Measurements from ENCODE around the gene FXYD5. TPM values are rescaled to one million over a fixed set of nuclear protein-coding genes. Genes with fewer than 3 reads are reported as not detected.

Gene FXYD5
- total and polyA plus RNA-seq, 10 of the 15 experiments (the other 5 are each of a cell fraction or from before 2014, with no cell fraction given) = 30.0 to 159 (median 93.9) TPM

DNA sequence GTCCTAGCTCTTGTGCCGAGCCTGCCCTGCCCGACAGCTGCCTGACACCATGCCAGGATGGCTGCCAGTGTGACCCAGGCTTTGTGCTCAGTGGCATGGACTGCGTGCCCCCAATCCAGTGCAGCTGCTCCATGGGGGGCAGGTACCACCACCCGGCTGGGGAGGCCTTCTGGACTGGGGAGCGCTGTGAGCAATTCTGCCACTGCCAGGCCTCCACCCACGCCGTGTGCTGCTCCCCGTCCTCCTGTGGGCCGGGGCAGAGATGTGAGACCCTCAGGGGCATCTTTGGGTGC, 48.3 kb upstream of the FXYD5 start (continued):
- TF ChIP-seq, protein P1, sequence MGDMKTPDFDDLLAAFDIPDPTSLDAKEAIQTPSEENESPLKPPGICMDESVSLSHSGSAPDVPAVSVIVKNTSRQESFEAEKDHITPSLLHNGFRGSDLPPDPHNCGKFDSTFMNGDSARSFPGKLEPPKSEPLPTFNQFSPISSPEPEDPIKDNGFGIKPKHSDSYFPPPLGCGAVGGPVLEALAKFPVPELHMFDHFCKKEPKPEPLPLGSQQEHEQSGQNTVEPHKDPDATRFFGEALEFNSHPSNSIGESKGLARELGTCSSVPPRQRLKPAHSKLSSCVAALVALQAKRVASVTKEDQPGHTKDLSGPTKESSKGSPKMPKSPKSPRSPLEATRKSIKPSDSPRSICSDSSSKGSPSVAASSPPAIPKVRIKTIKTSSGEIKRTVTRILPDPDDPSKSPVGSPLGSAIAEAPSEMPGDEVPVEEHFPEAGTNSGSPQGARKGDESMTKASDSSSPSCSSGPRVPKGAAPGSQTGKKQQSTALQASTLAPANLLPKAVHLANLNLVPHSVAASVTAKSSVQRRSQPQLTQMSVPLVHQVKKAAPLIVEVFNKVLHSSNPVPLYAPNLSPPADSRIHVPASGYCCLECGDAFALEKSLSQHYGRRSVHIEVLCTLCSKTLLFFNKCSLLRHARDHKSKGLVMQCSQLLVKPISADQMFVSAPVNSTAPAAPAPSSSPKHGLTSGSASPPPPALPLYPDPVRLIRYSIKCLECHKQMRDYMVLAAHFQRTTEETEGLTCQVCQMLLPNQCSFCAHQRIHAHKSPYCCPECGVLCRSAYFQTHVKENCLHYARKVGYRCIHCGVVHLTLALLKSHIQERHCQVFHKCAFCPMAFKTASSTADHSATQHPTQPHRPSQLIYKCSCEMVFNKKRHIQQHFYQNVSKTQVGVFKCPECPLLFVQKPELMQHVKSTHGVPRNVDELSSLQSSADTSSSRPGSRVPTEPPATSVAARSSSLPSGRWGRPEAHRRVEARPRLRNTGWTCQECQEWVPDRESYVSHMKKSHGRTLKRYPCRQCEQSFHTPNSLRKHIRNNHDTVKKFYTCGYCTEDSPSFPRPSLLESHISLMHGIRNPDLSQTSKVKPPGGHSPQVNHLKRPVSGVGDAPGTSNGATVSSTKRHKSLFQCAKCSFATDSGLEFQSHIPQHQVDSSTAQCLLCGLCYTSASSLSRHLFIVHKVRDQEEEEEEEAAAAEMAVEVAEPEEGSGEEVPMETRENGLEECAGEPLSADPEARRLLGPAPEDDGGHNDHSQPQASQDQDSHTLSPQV (IDR thresholded peaks at IDR 0.05) = no peak

DNA sequence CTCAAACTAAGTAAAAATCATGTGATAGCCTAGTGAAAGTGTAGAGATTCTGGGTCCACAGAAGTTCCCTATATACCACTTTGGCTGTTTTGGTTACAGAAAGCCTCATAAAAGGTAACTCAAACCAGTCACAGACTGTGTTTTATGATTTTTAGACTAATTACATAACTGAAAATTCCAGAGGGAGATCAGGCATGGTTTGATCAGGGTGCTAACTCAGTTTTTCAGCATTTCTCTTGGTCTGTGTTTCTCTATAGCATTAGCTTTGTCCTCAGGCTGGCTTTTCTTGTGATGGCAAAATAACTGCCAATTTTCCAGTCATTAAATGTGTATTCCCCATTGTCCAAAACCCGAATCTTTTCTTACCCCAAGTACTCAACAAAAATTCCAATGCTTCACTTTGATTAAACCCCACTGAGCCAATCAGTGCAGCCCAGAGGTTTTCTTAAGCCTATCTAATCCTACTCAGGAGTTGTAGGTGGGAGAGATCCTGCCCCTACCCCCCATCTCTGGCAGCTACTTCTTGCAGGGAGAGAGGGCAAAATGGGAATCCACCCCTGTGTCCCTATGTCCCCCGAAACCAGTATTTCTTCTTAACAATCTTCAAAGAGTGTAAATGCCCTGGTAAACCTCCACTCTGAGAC, 47.5 kb upstream of the FXYD5 start:
- ATAC-seq (no peak), FAIRE-seq (no peak), DNase-seq (ENCODE audit: low read depth, low spot score) (no peak)
- Histone ChIP-seq H3K79me2 (ENCODE audit: control insufficient read depth, insufficient read depth, low read length) (no peaks in the 10 kb centered on the region), H3K27ac (ENCODE audit: control insufficient read depth, insufficient read depth) (no peak overlapping the region), H3K4me3 (no peak overlapping the region), H3K27me3 (replicated peaks in 1 of 2; ENCODE audit: control insufficient read depth in 2 of 2, insufficient read depth in 2 of 2, low read length in 1 of 2) (peaks cover 0 to 2% of the 10 kb centered on the region in 2 experiments; a peak in 1 of 4 replicates), H4K20me1 (ENCODE audit: control insufficient read depth, insufficient read depth) (no peaks in the 10 kb centered on the region), H3K9me3 (replicated peaks; ENCODE audit: control insufficient read depth, insufficient read depth, low read length) (no peaks in the 10 kb centered on the region; the same call in 2 of the 3 replicates), H3K36me3 (ENCODE audit: control insufficient read depth in 2 of 2, insufficient read depth in 2 of 2, low read length in 1 of 2) (no peaks in the 10 kb centered on the region), H3K4me2 (ENCODE audit: control insufficient read depth, insufficient read depth) (no peak overlapping the region), H2AFZ (ENCODE audit: control insufficient read depth, low read depth, low read length) (no peak overlapping the region), H3K9ac (ENCODE audit: control insufficient read depth, insufficient read depth, low read length) (no peak overlapping the region), H3K4me1 (ENCODE audit: control insufficient read depth, insufficient read depth, low read length) (no peaks in the 10 kb centered on the region)
- BruUV-seq (replicated peaks) = no TSS peak
- 18% methylated on average over 2 of the region's 2 CpGs for WGBS (ENCODE audit: insufficient coverage, insufficient replicate concordance, low lambda C conversion rate, missing lambda C conversion rate)
- POLR2A ChIA-PET = interaction anchor here (1.1 kb wide), 1 partner anchor 17 kb away, joined by 3 read pairs; no protein-coding TSS in a partner anchor
- in situ Hi-C loops (cut with MboI) (no loop called here), intact Hi-C loops (cut with micrococcal nuclease; ENCODE audit: unreplicated experiment) (no loop called here)
- SMC1A ChIA-PET (ENCODE audit: uncharacterized antibody, unreplicated experiment) = interaction anchor here (0.6 to 1.2 kb wide), 2 partner anchors 29 to 40 kb away, joined by 3 read pairs; no protein-coding TSS in a partner anchor
- TF ChIP-seq MEF2B (IDR thresholded peaks at IDR 0.05; ENCODE audit: partially characterized antibody, poor library complexity, severe bottlenecking) = no peak
- no peak for TF ChIP-seq EP300 (IDR thresholded peaks at IDR 0.05; ENCODE audit: borderline replicate concordance in 1 of 2, control insufficient read depth in 1 of 2, low read depth in 2 of 2, low read length in 2 of 2)
- TF ChIP-seq, protein P2, sequence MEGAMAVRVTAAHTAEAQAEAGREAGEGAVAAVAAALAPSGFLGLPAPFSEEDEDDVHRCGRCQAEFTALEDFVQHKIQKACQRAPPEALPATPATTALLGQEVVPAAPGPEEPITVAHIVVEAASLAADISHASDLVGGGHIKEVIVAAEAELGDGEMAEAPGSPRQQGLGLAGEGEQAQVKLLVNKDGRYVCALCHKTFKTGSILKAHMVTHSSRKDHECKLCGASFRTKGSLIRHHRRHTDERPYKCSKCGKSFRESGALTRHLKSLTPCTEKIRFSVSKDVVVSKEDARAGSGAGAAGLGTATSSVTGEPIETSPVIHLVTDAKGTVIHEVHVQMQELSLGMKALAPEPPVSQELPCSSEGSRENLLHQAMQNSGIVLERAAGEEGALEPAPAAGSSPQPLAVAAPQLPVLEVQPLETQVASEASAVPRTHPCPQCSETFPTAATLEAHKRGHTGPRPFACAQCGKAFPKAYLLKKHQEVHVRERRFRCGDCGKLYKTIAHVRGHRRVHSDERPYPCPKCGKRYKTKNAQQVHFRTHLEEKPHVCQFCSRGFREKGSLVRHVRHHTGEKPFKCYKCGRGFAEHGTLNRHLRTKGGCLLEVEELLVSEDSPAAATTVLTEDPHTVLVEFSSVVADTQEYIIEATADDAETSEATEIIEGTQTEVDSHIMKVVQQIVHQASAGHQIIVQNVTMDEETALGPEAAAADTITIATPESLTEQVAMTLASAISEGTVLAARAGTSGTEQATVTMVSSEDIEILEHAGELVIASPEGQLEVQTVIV (IDR thresholded peaks at IDR 0.05; ENCODE audit: borderline replicate concordance, partially characterized antibody) = no peak
- no peak for TF ChIP-seq ZNF217 (IDR thresholded peaks at IDR 0.05)
- TF ChIP-seq NBN (IDR thresholded peaks at IDR 0.05) = no peak
- CTCF ChIA-PET = interaction anchor here (0.8 kb wide), 1 partner anchor 35 kb away, joined by 3 read pairs; no protein-coding TSS in a partner anchor
- RAD21 ChIA-PET (ENCODE audit: unreplicated experiment) = no interaction called here

Measured in GM12878 (cell line).